RWPE2 (cell line): ENCODE results near the gene ATP4B.

ENCODE experiments used
- ATAC-seq: fragments of 200-7000 bp; cut with Tn5 transposase; 3 replicates; pipeline ENCODE4 v1.9.1; 2021; ENCODE audit warnings: low read depth
- DNase-seq: peaks from one replicate; pipeline ENCODE4 v3.0.0-alpha.2; 2020; ENCODE audit warnings: low spot score
- H3K27ac ChIP-seq: fragments of 450-650 bp; 2 replicates; pipeline ENCODE4 v1.5.1; 2017; ENCODE audit warnings: mild to moderate bottlenecking; ENCODE audit not compliant: poor library complexity, severe bottlenecking
- H3K27me3 ChIP-seq: fragments of 250-450 bp; sonication (Bioruptor Pico); 2 replicates; pipeline ENCODE4 v1.5.1; 2021; ENCODE audit warnings: mild to moderate bottlenecking, moderate library complexity; ENCODE audit not compliant: insufficient read depth, poor library complexity, severe bottlenecking
- H3K36me3 ChIP-seq: fragments of 250-450 bp; sonication (Bioruptor Pico); 2 replicates; pipeline ENCODE4 v1.5.1; 2020; ENCODE audit warnings: low read depth, mild to moderate bottlenecking, moderate library complexity
- H3K4me1 ChIP-seq: fragments of 250-450 bp; sonication (Bioruptor Pico); 2 replicates; pipeline ENCODE4 v1.5.1; 2021; ENCODE audit warnings: mild to moderate bottlenecking, moderate library complexity; ENCODE audit not compliant: insufficient read depth, poor library complexity, severe bottlenecking
- H3K4me3 ChIP-seq: fragments of 250-450 bp; sonication (Bioruptor Pico); 2 replicates; pipeline ENCODE4 v1.5.1; 2021; ENCODE audit warnings: mild to moderate bottlenecking, moderate library complexity; ENCODE audit not compliant: severe bottlenecking
- H3K9me3 ChIP-seq: fragments of 250-450 bp; sonication (Bioruptor Pico); 2 replicates; pipeline ENCODE4 v1.5.1; 2021; ENCODE audit warnings: mild to moderate bottlenecking, moderate library complexity; ENCODE audit not compliant: severe bottlenecking
- CTCF ChIP-seq: fragments of 450-650 bp; IDR thresholded peaks from one replicate; pipeline ENCODE4 v1.5.1; 2017; ENCODE audit warnings: mild to moderate bottlenecking, moderate library complexity; ENCODE audit not compliant: poor library complexity, severe bottlenecking

ATP4B gene

GRCh38 chr13:113669755-113670341 lies 11.8 kb upstream of the ATP4B start:
- H3K4me1 ChIP-seq: no peaks in the 10 kb centered on the region
- H3K9me3 ChIP-seq: no peaks in the 10 kb centered on the region
- ATAC-seq (no peak), DNase-seq (peak; percentile 41)
- H3K4me3 ChIP-seq: no peak overlapping the region
- no peak overlapping the region for H3K27ac ChIP-seq
- H3K36me3 ChIP-seq: no peaks in the 10 kb centered on the region
- no peak for TF ChIP-seq CTCF
- H3K27me3 ChIP-seq: no peaks in the 10 kb centered on the region

GRCh38 chr13:113669231-113669754 lies 11.3 kb upstream of the ATP4B start:
- Histone ChIP-seq H3K36me3 (no peaks in the 10 kb centered on the region), H3K27ac (no peak overlapping the region), H3K27me3 (no peaks in the 10 kb centered on the region), H3K4me1 (no peaks in the 10 kb centered on the region), H3K4me3 (no peak overlapping the region), H3K9me3 (no peaks in the 10 kb centered on the region)
- DNase-seq (no peak), ATAC-seq (no peak)
- TF ChIP-seq CTCF: no peak

GRCh38 chr13:113668491-113668971 lies 10.5 kb upstream of the ATP4B start:
- no peak for TF ChIP-seq CTCF
- peaks cover 5% of the 10 kb centered on the region for H3K27me3 ChIP-seq
- peak; percentile 50 for DNase-seq
- H3K36me3 ChIP-seq: no peaks in the 10 kb centered on the region
- H3K4me1 ChIP-seq: no peaks in the 10 kb centered on the region
- H3K27ac ChIP-seq: no peak overlapping the region
- no peak overlapping the region for H3K4me3 ChIP-seq
- no peaks in the 10 kb centered on the region for H3K9me3 ChIP-seq
- no peak for ATAC-seq

GRCh38 chr13:113667771-113668490 lies 9.9 kb upstream of the ATP4B start:
- Histone ChIP-seq H3K36me3 (no peaks in the 10 kb centered on the region), H3K4me3 (no peak overlapping the region), H3K9me3 (no peaks in the 10 kb centered on the region), H3K27me3 (peaks cover 11% of the 10 kb centered on the region), H3K27ac (no peak overlapping the region), H3K4me1 (no peaks in the 10 kb centered on the region)
- no peak for TF ChIP-seq CTCF
- peak; percentile 49 for DNase-seq
- no peak for ATAC-seq
